HEK293T (cell line): Measurements from ENCODE around the gene RHNO1.

Experiments used
- CTCF ChIA-PET: fragments of 350-600 bp; formaldehyde crosslinking; extraction: SDS; loops from one replicate; lab custom pipeline; 2021; ENCODE audit warnings: antibody characterized with exemption, inconsistent platforms; lab: Yijun Ruan, JAX
- POLR2A ChIA-PET: fragments of 350-600 bp; formaldehyde crosslinking; extraction: SDS; loops from one replicate; lab custom pipeline; 2020; ENCODE audit warnings: antibody characterized with exemption, inconsistent platforms; lab: Yijun Ruan, JAX
- DNase-seq: peaks from one replicate; pipeline ENCODE4 v3.0.0; 2012; ENCODE audit warnings: mixed read lengths; ENCODE audit errors: extremely low spot score
- ARNT ChIP-seq: fragments of 450-650 bp; IDR thresholded peaks from 2 replicates; pipeline ENCODE4 v1.6.1; 2017; ENCODE audit warnings: mild to moderate bottlenecking
- BHLHE40 ChIP-seq: fragments of 450-650 bp; IDR thresholded peaks from 2 replicates; pipeline ENCODE4 v1.6.1; 2016; ENCODE audit warnings: mild to moderate bottlenecking, moderate library complexity, borderline replicate concordance
- CTBP1 ChIP-seq: fragments of 450-650 bp; IDR thresholded peaks from 2 replicates; pipeline ENCODE4 v1.6.1; 2016; ENCODE audit warnings: borderline replicate concordance
- ELF4 ChIP-seq: fragments of 450-650 bp; IDR thresholded peaks from 2 replicates; pipeline ENCODE4 v1.6.1; 2017; ENCODE audit warnings: antibody characterized with exemption
- FOXA1 ChIP-seq: fragments of 450-650 bp; IDR thresholded peaks from 2 replicates; pipeline ENCODE4 v1.6.1; 2016; ENCODE audit warnings: mild to moderate bottlenecking
- FOXK2 ChIP-seq: fragments of 450-650 bp; IDR thresholded peaks from 2 replicates; pipeline ENCODE4 v1.6.1; 2016; ENCODE audit warnings: mild to moderate bottlenecking
- FOXM1 ChIP-seq: fragments of 450-650 bp; IDR thresholded peaks from 2 replicates; pipeline ENCODE4 v1.6.1; 2017; ENCODE audit warnings: mild to moderate bottlenecking, borderline replicate concordance
- HDGF ChIP-seq: fragments of 450-650 bp; IDR thresholded peaks from 2 replicates; pipeline ENCODE4 v1.6.1; 2017; ENCODE audit warnings: antibody characterized with exemption, borderline replicate concordance
- L3MBTL2 ChIP-seq: fragments of 450-650 bp; conservative IDR thresholded peaks from 2 replicates; pipeline ENCODE4 v1.6.1; 2016; ENCODE audit warnings: mild to moderate bottlenecking
- LEF1 ChIP-seq: fragments of 450-650 bp; IDR thresholded peaks from 2 replicates; pipeline ENCODE4 v1.6.1; 2017; ENCODE audit warnings: mild to moderate bottlenecking, borderline replicate concordance
- NFRKB ChIP-seq: fragments of 450-650 bp; IDR thresholded peaks from 2 replicates; pipeline ENCODE4 v1.6.1; 2016; ENCODE audit warnings: mild to moderate bottlenecking, moderate library complexity
- PKNOX1 ChIP-seq: fragments of 450-650 bp; IDR thresholded peaks from 2 replicates; pipeline ENCODE4 v1.6.1; 2016
- SP1 ChIP-seq: fragments of 450-650 bp; IDR thresholded peaks from 2 replicates; pipeline ENCODE4 v1.6.1; 2017
- SUZ12 ChIP-seq: fragments of 450-650 bp; IDR thresholded peaks from 2 replicates; pipeline ENCODE4 v1.6.1; 2016; ENCODE audit warnings: mild to moderate bottlenecking
- TARDBP ChIP-seq: fragments of 450-650 bp; IDR thresholded peaks from 2 replicates; pipeline ENCODE4 v1.6.1; 2016
- ZNF384 ChIP-seq: fragments of 450-650 bp; IDR thresholded peaks from 2 replicates; pipeline ENCODE4 v1.6.1; 2016

Gene RHNO1

GRCh38 chr12:2892246-2892645, 15.2 kb downstream of the RHNO1 start:
- POLR2A ChIA-PET, result interaction anchor here (1.0 kb wide), 1 partner anchor 31 kb away, joined by 3 read pairs; no protein-coding TSS in a partner anchor

GRCh38 chr12:2893007-2893406, 16.0 kb downstream of the RHNO1 start:
- POLR2A ChIA-PET, result no interaction called here
- CTCF ChIA-PET, result no interaction called here
- DNase-seq, result no peak
- TF ChIP-seq PKNOX1 (no peak), FOXM1 (no peak), FOXK2 (no peak), SP1 (no peak), HDGF (no peak), LEF1 (no peak), SUZ12 (no peak), ELF4 (no peak)

More at GRCh38 chr12:2892246-2892645, 15.2 kb downstream of the RHNO1 start:
- DNase-seq, result no peak
- TF ChIP-seq L3MBTL2 (no peak), FOXA1 (no peak), HDGF (no peak), SUZ12 (no peak)
- CTCF ChIA-PET, result interaction anchor here (0.6 kb wide), 1 partner anchor 53 kb away, joined by 3 read pairs; no protein-coding TSS in a partner anchor

GRCh38 chr12:2895051-2895451, 18.0 kb downstream of the RHNO1 start:
- DNase-seq, result no peak
- ChIA-PET CTCF (no interaction called here), POLR2A (interaction anchor here (0.6 kb wide), 1 partner anchor 14 kb away, joined by 4 read pairs; no protein-coding TSS in a partner anchor)
- no peak for TF ChIP-seq LEF1
- TF ChIP-seq ELF4, result no peak
- no peak for TF ChIP-seq SP1
- TF ChIP-seq CTBP1, result no peak
- TF ChIP-seq FOXA1, result no peak
- no peak for TF ChIP-seq HDGF
- TF ChIP-seq TARDBP, result no peak
- no peak for TF ChIP-seq SUZ12
- TF ChIP-seq L3MBTL2, result no peak
- no peak for TF ChIP-seq FOXM1
- TF ChIP-seq ZNF384, result no peak
- TF ChIP-seq BHLHE40, result no peak
- no peak for TF ChIP-seq ARNT
- TF ChIP-seq NFRKB, result no peak
- no peak for TF ChIP-seq PKNOX1
- no peak for TF ChIP-seq FOXK2

DNA sequence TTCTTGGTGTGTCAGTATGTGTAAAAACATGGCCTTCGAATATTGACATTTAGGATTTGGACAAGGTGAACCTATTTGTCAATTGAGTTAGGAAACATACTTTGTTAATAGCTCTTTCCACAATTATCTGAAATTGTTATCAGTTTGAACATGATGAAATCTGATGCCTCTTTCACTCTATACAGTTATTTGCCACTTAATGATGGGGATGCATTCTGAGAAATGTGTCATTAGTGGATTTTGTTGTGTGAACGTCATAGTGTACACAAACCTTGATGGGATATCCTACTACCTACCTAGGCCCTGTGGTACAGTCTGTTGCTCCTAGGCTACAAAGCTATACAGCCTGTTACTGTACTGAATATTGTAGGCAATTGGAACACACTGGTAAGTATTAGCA, 18.5 kb downstream of the RHNO1 start:
- TF ChIP-seq CTBP1 (no peak), ZNF384 (no peak), LEF1 (no peak)
- POLR2A ChIA-PET, result no interaction called here
- CTCF ChIA-PET, result no interaction called here
- no peak for DNase-seq

GRCh38 chr12:2897418-2897817, 20.4 kb downstream of the RHNO1 start:
- ChIA-PET CTCF (no interaction called here), POLR2A (no interaction called here)
- TF ChIP-seq PKNOX1 (no peak), NFRKB (no peak), L3MBTL2 (no peak), FOXM1 (no peak), ELF4 (no peak), ZNF384 (no peak), FOXK2 (no peak), LEF1 (no peak), ARNT (no peak), SUZ12 (no peak), SP1 (no peak), CTBP1 (no peak), BHLHE40 (no peak), HDGF (no peak), FOXA1 (no peak), TARDBP (no peak)
- DNase-seq, result no peak

DNA sequence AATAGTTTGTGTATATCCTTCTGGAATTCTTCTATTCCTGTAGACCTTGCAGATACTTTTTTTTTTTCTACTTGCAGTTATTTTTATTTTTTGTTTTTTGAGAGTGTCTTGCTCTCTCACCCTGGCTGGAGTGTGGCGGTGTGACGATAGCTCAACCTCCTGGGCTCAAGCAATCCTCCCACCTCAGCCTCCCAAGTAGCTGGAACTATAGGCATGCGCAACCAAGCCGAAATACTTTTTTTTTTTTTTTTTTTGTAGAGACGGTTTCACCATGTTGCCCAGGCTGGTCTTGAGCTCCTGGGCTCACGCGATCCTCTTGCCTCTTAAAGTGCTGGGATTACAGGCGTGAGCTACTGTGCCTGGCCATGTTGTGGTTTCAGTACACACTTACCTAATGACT, 23.6 kb downstream of the RHNO1 start:
- CTCF ChIA-PET, result interaction anchor here (0.6 to 1.0 kb wide), 3 partner anchors 44 to 441 kb away, joined by 3 to 4 read pairs (median 3); no protein-coding TSS in a partner anchor
- POLR2A ChIA-PET, result interaction anchor here (1.5 kb wide), 1 partner anchor 10 kb away, joined by 7 read pairs; the partner anchor contains the start of gene TULP3
- no peak for DNase-seq
- peak; percentile 71 for TF ChIP-seq ZNF384
- no peak for TF ChIP-seq BHLHE40
